Retinal pigment epithelial cell (primary cell): ENCODE measurements around the gene TFEB.

Experiments
- DNase-seq: peaks from one replicate; pipeline ENCODE4 v3.0.0-alpha.2; 2010; ENCODE audit warnings: low read depth
- H3K4me3 ChIP-seq: 2 replicates; pipeline ENCODE4 v1.5.1; 2011; ENCODE audit warnings: mild to moderate bottlenecking, low read length, control low read depth, moderate library complexity
- CTCF ChIP-seq: conservative IDR thresholded peaks from 2 replicates; pipeline ENCODE4 v1.5.1; 2011; ENCODE audit warnings: low read depth, low read length, control low read depth, inconsistent platforms

TFEB gene

DNA sequence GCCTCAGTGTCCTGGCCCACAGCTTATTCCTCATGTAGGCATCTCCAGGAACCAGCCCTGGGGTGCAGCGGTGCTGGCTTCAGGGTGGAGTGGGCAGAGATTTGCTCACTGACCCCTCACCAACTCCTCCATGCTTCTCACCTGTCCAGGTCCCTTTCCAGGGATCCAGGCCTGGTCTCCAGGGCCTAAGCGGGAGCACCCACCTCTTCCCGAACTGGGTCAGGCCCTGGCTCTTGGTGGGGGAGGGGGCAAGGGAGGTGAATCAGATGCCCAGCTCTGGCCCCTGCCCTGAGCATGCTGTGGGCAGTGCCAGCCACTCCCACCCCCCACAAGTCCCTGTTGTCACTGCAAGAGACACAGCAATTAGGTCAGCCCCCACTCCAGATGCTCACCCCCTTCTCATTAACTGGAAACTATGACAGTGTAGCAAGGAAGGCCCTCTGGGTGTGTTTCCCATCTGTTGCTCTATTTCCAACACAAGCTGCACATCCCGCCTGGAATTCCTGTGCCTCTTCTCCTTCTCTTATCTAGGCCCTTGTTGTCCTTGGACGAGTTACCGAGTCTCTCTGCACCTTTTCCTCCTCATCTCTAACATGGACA, 60.1 kb downstream of the TFEB start:
- no peak for DNase-seq
- H3K4me3 ChIP-seq = no peak overlapping the region
- no peak for TF ChIP-seq CTCF

DNA sequence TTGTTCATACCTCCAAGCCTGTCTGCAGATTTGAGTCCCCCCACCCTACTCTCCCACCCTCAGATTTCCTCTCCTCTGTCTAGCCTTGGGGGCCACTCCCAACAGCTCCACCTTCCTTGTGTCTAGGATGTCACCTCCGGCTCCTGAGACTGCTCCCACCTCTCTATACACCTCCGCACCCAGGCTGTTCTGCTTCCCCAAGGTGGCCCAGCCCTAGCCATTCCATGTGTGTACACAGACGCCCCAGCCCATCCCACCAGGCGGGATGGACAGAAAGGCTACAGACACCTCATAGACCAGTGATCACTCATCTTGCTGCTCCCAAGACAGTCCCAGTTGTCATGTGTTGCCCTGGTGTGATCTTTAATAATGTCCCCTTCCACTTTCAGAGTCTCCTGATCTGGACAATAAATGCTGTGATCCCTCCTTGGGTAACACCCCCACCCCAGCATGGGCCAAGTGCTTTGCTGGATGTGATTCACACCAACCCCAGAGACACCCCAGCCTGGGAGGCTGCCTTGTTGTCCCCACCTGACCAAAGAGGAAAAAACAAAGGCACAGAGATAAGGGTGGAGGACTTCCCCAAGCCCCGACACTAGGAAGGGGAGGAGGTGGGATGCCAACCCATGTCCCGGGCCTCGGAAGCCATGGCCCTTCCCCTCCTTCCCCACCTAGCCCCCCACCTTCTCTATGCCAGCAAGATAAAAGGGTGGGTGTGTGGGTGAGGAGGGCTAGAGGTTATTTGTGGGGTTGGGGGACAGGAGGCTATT, 61.0 kb downstream of the TFEB start:
- no peak for DNase-seq
- no peak for TF ChIP-seq CTCF
- no peak overlapping the region for H3K4me3 ChIP-seq

- no peak overlapping the region for H3K4me3 ChIP-seq
- TF ChIP-seq CTCF = no peak
- DNase-seq = no peak
Measured at GRCh38 chr6:41673704-41674000, 61.8 kb downstream of the TFEB start.

- no peak for TF ChIP-seq CTCF
- no peak for DNase-seq
- H3K4me3 ChIP-seq = no peak overlapping the region
Measured at GRCh38 chr6:41672816-41673703, 62.3 kb downstream of the TFEB start.

- no peak for TF ChIP-seq CTCF
- no peak for DNase-seq
- no peak overlapping the region for H3K4me3 ChIP-seq
Measured at GRCh38 chr6:41672016-41672415, 63.4 kb downstream of the TFEB start.

DNA sequence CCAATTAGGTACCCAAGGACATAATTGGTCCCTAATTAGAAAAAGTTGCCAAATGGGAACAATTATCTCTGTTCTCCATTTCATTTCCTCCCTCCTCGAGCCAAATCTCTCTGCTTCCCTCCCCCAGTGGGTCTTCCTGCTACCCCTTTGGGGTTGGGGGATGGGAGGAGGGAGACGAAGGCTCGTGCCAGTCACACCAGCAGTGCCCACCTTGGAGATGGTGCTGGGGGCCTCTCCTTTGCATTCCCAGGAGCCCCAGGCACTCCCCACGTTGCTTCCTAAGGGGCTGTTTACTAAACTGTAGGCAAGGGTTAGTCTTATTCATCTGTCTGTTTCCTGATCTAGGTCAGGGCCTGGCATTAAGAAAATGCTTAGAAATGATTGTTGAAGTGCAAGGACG, 64.0 kb downstream of the TFEB start:
- no peak overlapping the region for H3K4me3 ChIP-seq
- TF ChIP-seq CTCF = no peak
- no peak for DNase-seq
